WI38 (cell line): ENCODE measurements around the gene DCAF4L1.
A peak's percentile ranks its signal among the peaks of the same experiment; 100 is the strongest.

Experiments used
- H3K4me3 ChIP-seq: 2 replicates; pipeline ENCODE4 v1.5.1; 2011; ENCODE audit warnings: low read depth, mild to moderate bottlenecking, control low read depth, low read length
- CTCF ChIP-seq: IDR thresholded peaks from 2 replicates; pipeline ENCODE4 v1.5.1; 2012; ENCODE audit warnings: low read depth, mild to moderate bottlenecking, control low read depth, low read length

The DCAF4L1 gene

GRCh38 chr4:41939016-41939626 lies 42.4 kb upstream of the DCAF4L1 start:
- no peak overlapping the region for H3K4me3 ChIP-seq
- TF ChIP-seq CTCF: no peak

- H3K4me3 ChIP-seq: no peak overlapping the region
- TF ChIP-seq CTCF: no peak
Observed at GRCh38 chr4:41940834-41941233, 40.7 kb upstream of the DCAF4L1 start.

GRCh38 chr4:41943506-41943905 lies 38.0 kb upstream of the DCAF4L1 start:
- no peak for TF ChIP-seq CTCF
- no peak overlapping the region for H3K4me3 ChIP-seq

- TF ChIP-seq CTCF: no peak
- H3K4me3 ChIP-seq: no peak overlapping the region
Observed at GRCh38 chr4:41944089-41944488, 37.5 kb upstream of the DCAF4L1 start.

- H3K4me3 ChIP-seq: no peak overlapping the region
- no peak for TF ChIP-seq CTCF
Observed at GRCh38 chr4:41949531-41949930, 32.0 kb upstream of the DCAF4L1 start.

GRCh38 chr4:41957634-41958033 lies 23.9 kb upstream of the DCAF4L1 start:
- H3K4me3 ChIP-seq: no peak overlapping the region
- TF ChIP-seq CTCF: no peak

GRCh38 chr4:41963105-41963504 lies 18.5 kb upstream of the DCAF4L1 start:
- peak; percentile 17; the same call in 1 of the 2 replicates for TF ChIP-seq CTCF
- no peak overlapping the region for H3K4me3 ChIP-seq
